ENCODE measurements around the gene CSTF3.
A peak's percentile ranks its signal among the peaks of the same experiment; 100 is the strongest.

Gene CSTF3

DNA sequence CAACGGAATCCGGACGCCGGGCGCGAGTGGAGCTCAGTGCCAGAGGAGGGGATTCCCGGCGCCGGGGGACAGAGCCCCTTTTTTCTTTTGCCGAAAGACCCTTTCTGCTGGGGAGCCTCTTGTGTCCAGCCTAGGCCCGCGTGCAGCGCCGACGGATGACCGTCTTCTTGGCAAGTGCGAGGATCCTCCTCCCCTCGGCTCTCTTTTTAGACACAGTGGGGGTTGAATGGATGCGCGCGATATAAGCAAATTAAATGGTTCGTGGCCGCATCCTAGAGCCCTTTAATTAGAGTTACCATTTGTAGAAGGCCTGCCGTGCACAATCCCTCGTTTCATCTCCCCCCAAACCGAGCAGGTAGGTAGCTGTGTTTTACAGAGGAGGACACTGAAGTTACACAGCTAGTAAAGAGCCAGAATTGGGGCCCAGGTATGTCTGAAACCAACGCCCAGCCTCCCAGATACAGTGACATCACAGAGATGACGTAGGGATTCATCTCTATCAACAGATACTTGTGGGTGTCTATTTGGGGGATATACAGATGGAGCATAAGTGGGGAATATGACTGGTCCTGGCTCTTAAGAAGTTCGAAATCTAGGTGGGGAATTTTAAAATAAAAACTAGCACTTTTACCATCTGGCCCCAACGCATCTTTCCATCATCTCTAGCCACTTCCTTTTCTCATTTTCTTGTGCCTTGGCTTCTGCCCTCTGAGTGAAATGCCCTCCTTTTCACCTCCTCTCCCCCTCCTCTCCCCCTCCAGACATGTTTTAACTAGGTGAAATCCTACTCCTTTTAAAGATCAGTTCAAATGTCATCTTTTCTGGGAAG, 121.0 kb downstream of the CSTF3 start:
- no peak for FAIRE-seq

- peak; percentile 89 for FAIRE-seq
These were observed 121.8 kb downstream of the CSTF3 start, which contains the start of gene TCP11L1 for GRCh38 chr11:33039274-33040032. Gene TCP11L1, plus strand, starts transcription at chr11:33039572. Its CDS starts 4,202 bp downstream, at chr11:33043774.

DNA sequence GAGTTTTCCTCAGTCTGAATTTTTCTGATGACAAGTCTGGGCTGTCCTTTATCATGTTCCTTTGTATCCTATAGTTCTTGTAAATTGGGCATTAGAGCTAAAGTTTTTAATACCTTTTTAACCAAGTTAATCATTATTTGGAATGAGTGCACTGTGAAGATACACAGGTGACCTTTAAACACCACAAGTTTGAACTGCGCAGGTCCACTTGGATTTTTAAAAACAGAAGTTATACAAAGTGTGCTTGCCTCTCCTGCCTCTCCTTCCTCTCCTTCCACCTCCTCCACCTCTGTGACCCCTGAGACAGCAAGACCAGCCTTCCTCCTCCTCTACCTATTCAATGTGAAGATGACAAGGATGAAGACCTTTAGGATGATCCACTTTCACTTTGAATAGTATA, 126.3 kb downstream of the CSTF3 start:
- FAIRE-seq, result no peak

Measured in endometrium (tissue), 2 donors.